NCI-H128 (cell line): ENCODE measurements around the gene IFT122.
A peak's percentile ranks its signal among the peaks of the same experiment; 100 is the strongest.
"Not testable (repeated sequence)": the region's sequence is repeated elsewhere in the genome, so short reads cannot be mapped to it uniquely, and the experiment has no call there.

Experiments
- DNase-seq: peaks from one replicate; lab custom pipeline; 2025; ENCODE audit not compliant: unreplicated experiment; lab: John Stamatoyannopoulos, UW

The IFT122 gene

DNA sequence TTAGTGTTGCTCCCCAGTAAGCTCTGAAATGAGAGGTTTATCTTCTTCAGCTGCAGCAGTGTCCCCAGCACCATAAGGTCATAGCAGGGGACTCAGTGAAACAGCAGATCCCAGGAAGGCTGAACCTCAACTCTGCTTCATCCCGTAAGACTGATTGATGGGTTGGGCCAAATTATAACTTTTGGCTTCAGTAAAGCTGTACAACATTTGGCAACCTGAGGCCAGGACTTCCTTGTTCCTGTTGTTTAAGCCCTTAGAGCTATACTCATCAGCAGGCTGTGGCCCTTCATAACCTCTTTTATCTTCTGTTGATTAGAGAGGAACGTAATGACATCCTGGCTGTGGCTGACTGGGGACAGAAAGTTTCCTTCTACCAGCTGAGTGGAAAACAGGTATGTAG, 29.0 kb downstream of the IFT122 start:
- DNase-seq = no peak

- DNase-seq = no peak
Observed at GRCh38 chr3:129470861-129471260, 30.8 kb downstream of the IFT122 start.

DNA sequence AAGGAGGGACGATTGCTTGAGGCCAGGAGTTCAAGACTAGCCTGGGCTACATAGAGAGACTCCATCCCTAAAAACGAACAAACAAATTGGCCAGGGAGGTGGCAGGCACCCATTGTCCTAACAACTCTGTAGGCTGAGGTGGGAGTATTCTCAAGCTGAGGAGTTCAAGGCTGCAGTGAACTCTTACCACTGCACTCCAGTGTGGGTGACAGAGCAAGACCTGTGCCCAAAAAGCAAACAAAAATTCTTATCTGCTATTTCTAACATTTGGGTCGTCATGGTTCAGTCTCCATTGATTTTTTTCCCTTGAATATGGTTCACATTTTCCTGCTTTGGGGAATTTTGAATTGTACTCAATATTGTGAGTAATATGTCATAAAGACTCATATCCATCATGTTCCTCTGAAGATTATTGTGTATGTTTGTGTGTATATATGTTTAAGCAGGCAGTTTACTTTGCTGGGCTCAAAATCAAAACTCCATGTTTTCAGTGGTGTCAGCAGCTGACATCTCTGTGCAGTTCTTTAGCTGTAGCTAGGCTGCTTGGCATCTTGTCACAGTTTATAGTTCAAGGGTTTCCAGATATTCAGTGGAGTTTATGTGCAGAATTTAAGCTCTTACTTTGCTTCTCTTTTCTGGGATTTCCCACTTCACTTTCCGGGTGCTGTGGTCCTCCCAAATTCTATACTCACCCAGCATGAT, 33.2 kb downstream of the IFT122 start:
- DNase-seq = no peak

DNA sequence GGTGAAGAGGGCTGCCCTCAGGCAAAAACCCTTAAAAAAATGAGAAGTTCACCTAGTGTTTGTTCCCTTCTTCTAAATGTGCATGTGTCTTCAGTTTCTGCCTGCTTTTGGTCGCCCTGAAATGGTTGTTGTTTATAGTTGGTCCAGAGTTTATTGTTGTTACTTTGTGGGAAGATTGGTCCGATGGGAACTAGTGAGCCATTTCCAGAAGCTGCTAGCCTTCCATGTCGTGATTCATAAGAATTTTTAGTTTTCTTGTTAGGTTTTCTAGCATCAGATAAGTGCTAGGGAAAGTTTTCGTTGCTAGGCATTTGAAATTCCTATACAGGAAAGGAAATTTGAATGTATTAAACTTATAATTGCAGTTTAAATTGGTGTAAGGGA, 33.7 kb downstream of the IFT122 start:
- no peak for DNase-seq

- no peak for DNase-seq
Observed at GRCh38 chr3:129474984-129475804, 35.2 kb downstream of the IFT122 start.

GRCh38 chr3:129475863-129476262, 35.8 kb downstream of the IFT122 start:
- DNase-seq = no peak

DNA sequence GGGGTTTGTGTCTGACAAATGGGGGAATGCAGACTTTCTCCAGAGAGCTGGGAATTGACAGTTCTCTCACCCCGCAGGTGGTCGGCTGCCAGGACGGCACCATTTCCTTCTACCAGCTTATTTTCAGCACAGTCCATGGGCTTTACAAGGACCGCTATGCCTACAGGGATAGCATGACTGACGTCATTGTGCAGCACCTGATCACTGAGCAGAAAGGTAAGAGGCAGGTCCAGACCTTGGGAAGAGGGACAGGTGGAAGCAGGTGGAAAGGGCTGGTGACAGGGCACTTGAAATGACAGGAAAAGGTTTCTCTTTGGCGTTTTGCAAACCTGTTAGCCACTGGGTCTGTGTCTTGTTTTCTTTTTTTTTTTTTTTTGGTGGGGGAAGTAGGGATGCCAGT, 36.6 kb downstream of the IFT122 start:
- no peak for DNase-seq

DNA sequence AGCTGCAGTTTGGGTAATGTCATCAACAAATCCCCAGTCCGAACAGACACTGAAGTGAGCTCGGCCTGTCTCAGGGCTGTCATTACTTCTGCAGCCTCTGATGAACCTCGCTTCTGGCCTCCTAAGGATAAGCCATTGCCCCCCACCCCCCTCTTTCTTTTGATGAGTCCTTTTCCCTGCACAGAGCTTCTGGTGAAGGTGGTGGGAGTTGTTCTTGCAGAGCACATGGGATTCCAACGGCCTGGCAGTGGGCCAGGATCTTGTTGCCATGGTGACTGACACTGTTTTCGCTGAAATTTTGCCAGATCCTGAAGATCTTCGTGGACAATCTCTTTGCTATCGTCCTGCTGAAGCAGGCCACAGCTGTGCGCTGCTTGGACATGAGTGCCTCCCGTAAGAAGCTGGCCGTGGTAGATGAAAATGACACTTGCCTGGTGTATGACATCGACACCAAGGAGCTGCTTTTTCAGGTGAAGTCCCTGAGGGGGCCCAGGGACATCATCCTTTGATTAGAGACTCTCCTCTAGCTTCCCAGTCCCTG, 41.3 kb downstream of the IFT122 start:
- not testable (repeated sequence) for DNase-seq

GRCh38 chr3:129481766-129482332, 41.8 kb downstream of the IFT122 start:
- DNase-seq = no peak

DNA sequence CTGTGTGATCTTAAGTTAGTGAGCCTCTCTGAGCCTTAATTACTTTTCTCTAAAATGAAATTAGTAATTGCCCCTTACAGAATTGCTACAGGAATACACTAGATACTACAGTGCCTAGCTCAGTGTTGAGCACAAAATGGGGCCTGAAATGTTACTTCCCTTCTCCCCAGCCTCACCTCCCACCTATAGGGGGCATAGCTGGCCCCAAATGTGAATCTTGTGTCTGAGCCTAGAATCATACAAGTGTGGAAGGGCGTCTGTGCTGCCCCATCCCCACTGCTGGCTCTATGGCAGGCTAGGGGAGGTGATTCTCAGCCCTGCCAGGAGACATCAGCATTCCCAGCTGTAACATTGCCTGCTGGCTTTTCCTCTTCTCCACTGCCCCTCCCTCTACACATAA, 42.7 kb downstream of the IFT122 start:
- no peak for DNase-seq

- DNase-seq = no peak
Observed at GRCh38 chr3:129483870-129484269, 43.8 kb downstream of the IFT122 start.

- not testable (repeated sequence) for DNase-seq
Observed at GRCh38 chr3:129485146-129485545, 45.1 kb downstream of the IFT122 start.

- DNase-seq = no peak
Observed at GRCh38 chr3:129485721-129486663, 46.0 kb downstream of the IFT122 start.

- DNase-seq = no peak
Observed at GRCh38 chr3:129486664-129487035, 46.6 kb downstream of the IFT122 start.

DNA sequence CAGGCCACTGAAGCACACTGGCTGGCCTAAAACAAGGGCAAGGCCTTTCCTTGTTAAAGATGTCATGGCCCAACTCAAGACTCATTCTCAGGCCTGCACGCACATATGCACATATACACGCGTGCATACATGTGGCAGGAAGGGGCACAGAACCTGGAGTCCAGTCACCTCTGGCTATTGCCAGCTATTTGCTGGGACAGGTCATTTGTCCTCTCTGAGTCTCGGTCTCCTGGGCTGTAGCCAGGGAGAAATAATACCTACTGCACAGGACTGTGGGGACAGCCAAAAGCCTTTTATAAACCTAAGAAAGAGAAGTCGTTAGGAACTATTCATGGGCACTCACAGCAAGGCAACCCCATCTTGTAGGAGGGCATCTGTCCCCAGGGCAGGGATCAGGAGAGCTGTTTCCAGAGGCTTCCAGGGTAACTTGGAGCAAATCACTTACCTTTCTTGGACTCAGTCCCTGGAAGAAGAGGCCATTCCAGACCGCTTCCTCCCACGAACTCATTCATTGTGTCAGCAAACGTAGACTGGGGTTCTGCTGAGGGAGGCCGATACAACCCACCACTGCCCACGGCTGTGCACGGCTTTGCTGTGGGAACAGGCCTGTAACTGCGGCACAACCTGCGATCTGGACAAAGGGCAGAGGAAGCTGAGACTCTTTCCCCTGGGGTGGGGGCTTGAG, 47.3 kb downstream of the IFT122 start:
- DNase-seq = no peak

DNA sequence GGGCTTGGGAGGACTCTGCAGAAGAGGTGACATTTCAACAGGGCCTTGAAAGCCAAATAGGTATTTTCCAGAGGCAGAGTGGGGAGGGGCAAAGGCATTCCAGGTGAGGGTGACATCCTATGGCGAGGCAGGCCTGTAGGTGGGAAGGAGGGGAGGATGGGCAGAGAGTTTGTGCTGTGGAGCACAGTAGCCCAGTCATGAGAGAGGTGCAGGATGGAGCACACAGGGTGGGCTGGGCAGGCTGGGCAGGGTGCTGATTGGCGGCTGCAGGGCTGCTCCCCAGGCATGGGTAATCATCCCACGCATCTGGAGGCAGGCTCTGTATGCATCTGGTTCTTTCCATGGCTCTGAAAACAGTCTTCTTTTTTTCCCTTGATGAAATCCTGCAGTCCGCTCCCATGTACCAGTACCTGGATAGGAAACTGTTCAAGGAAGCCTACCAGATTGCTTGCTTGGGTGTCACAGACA, 47.9 kb downstream of the IFT122 start:
- DNase-seq = not testable (repeated sequence)

GRCh38 chr3:129489258-129489657, 49.2 kb downstream of the IFT122 start:
- DNase-seq = not testable (repeated sequence)

DNA sequence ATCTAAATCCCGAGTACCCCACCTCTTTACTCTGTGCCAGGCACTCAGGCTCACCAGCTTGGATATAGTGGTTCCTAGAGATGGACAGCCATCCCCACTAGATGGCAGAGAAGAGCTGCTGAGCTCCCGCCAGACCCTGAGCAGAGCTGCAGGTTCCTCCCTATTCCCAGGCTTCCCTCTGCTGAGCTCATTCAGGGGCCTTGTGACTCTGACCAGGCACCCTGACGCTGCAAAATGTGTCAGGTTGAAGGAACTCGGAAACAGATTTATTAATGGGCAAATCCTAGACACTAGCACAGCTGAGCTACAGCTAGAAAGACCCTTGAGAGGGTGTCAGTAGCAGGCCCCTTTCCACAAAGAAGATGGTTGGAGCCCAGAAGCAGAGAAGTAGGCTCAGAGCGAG, 50.2 kb downstream of the IFT122 start:
- DNase-seq = peak; percentile 62

- not testable (repeated sequence) for DNase-seq
Observed at GRCh38 chr3:129491077-129491476, 51.1 kb downstream of the IFT122 start.

DNA sequence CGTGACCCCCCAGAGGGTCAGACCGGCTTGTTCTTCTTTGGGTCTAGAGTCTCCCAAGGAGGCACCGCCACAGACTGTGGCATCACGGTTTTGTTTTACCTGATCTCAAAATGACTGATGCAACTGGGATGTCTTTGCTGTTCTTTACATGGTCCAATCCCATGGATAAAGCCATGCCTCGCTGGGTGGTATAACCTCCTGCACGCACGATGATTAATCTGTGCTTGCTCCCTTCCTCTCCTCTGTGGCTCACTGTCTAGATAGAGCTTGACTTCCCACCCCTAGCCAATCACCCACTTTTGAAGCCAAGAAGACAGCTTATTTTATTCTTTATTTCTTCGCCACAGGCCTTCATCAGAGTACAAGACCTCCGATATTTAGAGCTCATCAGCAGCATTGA, 51.8 kb downstream of the IFT122 start:
- no peak for DNase-seq
